Muscle of leg (tissue), 11 donors: Measurements from ENCODE around the gene AKT3. TPM values are rescaled to one million over a fixed set of nuclear protein-coding genes. Genes with fewer than 3 reads are reported as not detected.

Experiments used
- DNase-seq: peaks from one replicate; pipeline ENCODE4 v3.0.0; 2013
- H3K27ac ChIP-seq: one replicate; pipeline ENCODE4 v1.5.1; 2013; ENCODE audit warnings: mild to moderate bottlenecking, low read length, control low read depth
- H3K27me3 ChIP-seq: one replicate; pipeline ENCODE4 v1.6.1; 2013; ENCODE audit warnings: low read length; ENCODE audit not compliant: control insufficient read depth, insufficient read depth
- H3K36me3 ChIP-seq: one replicate; pipeline ENCODE4 v1.6.1; 2013; ENCODE audit warnings: low read length; ENCODE audit not compliant: control insufficient read depth, insufficient read depth
- H3K4me1 ChIP-seq: one replicate; pipeline ENCODE4 v1.6.1; 2013; ENCODE audit warnings: low read length; ENCODE audit not compliant: control insufficient read depth, insufficient read depth
- H3K4me3 ChIP-seq: one replicate; pipeline ENCODE4 v1.5.1; 2013; ENCODE audit warnings: low read length, control low read depth
- H3K9me3 ChIP-seq: replicated peaks from 2 replicates; pipeline ENCODE4 v1.6.1; 2013; ENCODE audit warnings: low read depth, low read length; ENCODE audit not compliant: control insufficient read depth
- WGBS: methylation state at CpG from one replicate; pipeline ENCODE4 v1.1.5; 2013; ENCODE audit warnings: missing lambda C conversion rate; ENCODE audit not compliant: insufficient coverage; 5-methylcytosine and 5-hydroxymethylcytosine counted together
- polyA plus RNA-seq, 8 donors: library from polyadenylated mRNA; unstranded; fragments of 120-200 nt; gene quantifications; one replicate each; pipeline versions ENCODE4 v1.2.1 to v1.2.3, GENCODE V29; 2013; ENCODE audit warnings: inconsistent platforms in 1 of 8, low replicate concordance in 1 of 8; ENCODE audit not compliant: insufficient read length in 8 of 8, insufficient read depth in 1 of 8
- total RNA-seq: library from RNA; stranded (reverse); fragments of 120-200 nt; gene quantifications from one replicate; pipeline ENCODE4 v1.2.4, GENCODE V29; 2013

AKT3 gene
- total and polyA plus RNA-seq, 9 donors: 14.3 to 25.0 (median 19.6) TPM

DNA sequence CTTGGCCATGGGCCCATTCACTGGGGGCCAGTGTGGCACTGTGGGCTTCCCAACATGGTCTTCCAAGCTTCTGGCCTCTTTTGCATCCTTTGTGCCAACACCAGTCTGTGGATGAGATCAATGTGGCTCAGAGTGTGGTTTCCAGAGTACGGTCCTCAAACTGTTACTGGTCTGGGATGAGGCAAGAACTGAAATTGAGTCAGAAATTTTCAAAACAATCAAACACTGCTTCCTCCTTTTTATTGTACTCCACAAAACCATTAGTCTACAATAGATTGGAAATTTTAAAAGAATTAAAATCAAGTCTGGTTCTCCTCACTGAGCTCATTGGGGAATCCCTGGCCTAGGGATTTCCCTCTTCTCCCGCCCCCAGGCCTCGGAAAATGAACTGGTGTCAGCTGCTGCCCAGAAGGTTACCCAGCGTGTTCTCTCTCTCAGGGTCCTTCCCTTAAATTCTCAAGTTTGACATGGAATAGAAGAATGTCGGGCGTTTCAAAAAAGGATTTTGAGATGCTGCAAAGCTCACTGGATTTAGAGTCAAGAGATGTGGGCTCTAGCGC lies 372.2 kb downstream of the AKT3 start:
- H3K9me3 ChIP-seq: no peaks in the 10 kb centered on the region
- DNase-seq: no peak
- H3K36me3 ChIP-seq: no peaks in the 10 kb centered on the region
- 93% methylated on average over 3 of the region's 7 CpGs for WGBS
- H3K4me3 ChIP-seq: no peak overlapping the region
- H3K27me3 ChIP-seq: peaks cover 2% of the 10 kb centered on the region
- H3K27ac ChIP-seq: no peak overlapping the region
- H3K4me1 ChIP-seq: peaks cover 17% of the 10 kb centered on the region

DNA sequence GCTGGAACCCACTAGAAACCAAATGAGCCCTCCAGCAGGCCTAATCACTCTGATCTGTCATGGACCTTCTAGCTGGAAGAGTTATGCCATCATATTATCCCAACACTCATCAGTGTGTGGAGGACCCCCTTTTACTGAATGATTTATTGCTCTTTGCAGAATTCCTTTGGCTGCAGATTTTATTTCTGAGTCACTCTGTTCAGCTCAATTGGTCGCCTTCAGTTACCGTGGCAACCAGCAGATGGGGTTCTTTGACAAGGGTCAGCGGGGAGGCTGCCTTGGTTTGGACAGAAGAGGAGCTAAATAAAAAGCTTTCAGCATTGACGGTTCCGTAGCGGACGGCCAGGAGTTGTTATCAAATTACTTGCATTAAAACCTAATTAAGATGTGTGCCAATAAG lies 374.1 kb downstream of the AKT3 start:
- DNase-seq: no peak
- WGBS: 61% methylated on average over 7 of the region's 7 CpGs
- no peaks in the 10 kb centered on the region for H3K27me3 ChIP-seq
- H3K27ac ChIP-seq: no peak overlapping the region
- no peaks in the 10 kb centered on the region for H3K9me3 ChIP-seq
- no peaks in the 10 kb centered on the region for H3K36me3 ChIP-seq
- no peak overlapping the region for H3K4me3 ChIP-seq
- peaks cover 7% of the 10 kb centered on the region for H3K4me1 ChIP-seq

DNA sequence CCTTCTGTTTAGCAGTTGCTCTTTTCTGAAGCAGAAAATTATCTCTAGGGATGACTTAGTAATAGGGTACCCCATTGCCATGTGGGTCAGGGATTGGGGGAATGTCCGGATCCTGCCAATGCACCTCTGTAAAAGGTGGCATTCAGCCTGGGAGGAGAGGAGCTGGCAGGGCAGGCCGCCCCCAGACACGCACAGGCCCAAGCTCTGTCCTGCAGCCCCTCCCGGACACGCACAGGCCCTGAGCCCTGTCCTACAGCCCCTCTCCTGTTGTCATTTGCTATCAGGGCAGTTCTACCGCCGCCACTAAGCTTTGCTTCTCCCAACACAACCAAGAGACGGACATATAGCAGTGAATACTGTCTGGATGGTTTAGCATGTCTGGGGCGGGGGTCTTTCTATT lies 375.1 kb downstream of the AKT3 start:
- H3K4me1 ChIP-seq: peaks cover 7% of the 10 kb centered on the region
- no peaks in the 10 kb centered on the region for H3K27me3 ChIP-seq
- no peak for DNase-seq
- H3K4me3 ChIP-seq: no peak overlapping the region
- WGBS: 92% methylated on average over 5 of the region's 9 CpGs
- no peak overlapping the region for H3K27ac ChIP-seq
- peaks cover 2% of the 10 kb centered on the region for H3K36me3 ChIP-seq
- H3K9me3 ChIP-seq: no peaks in the 10 kb centered on the region

DNA sequence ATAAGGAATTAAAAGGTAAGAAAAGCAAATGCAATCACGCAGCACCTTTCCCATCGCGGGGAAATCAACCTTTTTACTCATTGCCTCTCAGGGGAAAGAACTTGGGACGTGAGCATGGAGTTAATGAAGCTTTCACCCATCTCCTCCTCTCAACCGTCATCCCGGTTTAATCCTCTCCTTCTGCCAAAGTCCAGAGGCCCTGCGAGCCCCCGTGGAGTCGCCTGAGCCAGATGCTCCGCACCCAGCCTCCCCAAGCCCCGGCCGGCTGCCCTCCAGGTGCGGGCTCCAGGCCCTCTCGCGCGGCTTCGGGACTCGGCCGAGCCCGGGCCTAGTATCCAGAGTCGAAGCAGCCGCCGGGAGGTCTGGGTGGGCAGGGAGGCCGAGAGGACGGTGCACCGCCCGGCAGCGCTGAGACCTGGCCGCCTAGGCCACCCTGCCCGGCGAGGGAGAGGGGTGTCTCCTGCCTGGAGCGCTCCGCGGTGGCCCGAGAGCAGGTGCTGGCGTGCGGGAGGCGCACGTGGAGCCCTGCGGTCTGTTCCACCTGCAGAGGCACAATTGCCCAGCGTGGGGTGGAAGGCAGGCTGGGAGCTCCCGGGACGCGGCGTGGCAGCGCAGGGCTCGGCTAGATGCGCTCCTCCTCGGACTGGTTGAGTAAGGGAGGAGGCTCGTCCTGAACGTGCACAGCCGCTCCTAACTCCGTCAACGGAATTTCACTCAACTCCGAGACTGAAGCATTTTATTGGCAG lies 375.7 kb downstream of the AKT3 start:
- Histone ChIP-seq H3K9me3 (no peaks in the 10 kb centered on the region), H3K4me1 (peaks cover 7% of the 10 kb centered on the region), H3K4me3 (peak overlapping the region; percentile 1), H3K27ac (no peak overlapping the region), H3K27me3 (no peaks in the 10 kb centered on the region), H3K36me3 (peaks cover 2% of the 10 kb centered on the region)
- no peak for DNase-seq
- 54% methylated on average over 45 of the region's 55 CpGs for WGBS

DNA sequence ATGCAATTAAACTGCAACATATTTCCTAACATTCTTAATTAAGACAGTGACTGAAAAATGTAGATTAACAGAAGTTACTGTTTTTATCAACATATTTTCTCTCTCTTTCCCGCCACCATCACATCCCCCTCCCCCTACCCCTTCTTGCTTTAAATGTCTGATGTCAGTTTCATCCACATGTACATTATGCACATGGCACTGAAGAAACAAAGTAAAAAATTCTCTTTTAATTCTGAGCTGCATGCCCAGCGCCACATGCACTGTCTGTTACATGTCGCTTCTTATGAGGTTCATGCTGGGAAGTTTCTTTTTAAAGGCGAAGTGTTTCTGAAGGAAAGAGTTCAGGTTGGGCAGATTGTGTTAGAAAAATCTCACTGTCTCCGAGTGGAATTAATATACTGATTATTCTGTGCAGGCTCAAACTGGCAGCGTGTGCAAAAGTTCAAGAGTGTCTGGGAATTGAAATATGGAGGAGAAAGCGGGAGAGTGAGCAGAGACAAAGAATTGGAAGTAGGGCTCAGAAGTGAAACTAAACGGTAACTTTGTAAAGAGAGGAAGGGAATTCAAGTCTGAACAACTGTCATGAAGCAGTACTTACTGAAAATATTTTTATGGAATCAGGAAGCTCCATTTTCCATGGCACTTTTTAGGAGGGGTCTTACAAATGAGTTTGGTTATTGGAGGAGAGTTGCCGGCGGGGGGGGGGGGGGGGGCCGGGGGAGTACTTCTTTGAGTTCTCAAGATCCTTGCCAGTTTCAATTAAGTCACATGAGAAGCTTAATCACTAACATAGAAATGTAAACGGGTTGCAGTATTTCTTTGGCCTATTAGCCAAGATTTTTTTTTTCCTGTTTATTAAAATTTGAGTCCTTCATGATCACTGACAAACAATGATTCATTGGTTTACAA lies 376.6 kb downstream of the AKT3 start:
- peak overlapping the region; percentile 83 for H3K27ac ChIP-seq

DNA sequence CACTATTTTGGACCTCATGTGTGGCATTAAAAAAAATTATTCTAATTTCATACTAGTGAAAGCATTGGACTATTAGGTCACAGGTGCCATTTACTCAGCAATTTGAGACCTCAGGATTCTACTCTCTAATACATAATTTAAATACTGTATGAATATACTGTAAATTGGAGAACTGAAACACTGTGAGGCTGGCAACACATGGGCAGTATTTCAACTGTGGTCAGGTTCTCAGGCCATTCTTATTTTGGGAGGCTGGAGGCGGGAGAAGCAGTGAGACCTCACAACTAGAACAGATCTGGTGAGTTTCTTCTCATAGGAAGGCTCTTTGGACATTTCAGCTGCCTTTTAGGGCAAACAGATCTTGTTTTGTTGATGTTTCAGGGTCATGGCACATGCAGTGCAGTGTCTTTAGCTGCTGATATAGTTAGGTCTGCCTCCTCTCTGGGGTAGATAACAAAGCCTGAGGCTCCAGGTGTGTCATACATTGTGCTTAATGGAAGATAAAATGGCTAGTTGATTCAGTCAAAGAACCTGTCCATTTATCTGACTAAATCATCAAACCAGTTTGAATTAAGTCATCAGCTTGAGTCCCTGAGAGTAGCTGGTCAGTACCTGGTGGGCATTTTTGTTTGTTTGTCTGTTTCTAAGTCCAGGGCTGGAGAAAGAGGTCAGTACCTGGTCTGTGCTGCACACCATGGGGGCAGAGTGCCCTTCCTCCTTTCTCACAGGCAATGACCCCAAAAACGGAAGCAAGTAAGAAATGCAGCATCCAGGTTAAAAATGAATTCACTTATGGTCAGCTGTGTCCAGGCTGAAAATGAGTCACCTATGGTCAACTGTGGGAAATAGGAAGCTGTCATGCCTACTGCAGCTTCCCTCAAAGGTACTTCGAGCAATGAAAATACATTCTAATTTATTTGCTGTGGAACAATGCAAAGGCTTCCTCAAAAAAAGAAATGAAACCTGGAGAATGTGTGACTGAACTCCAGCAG lies 378.0 kb downstream of the AKT3 start:
- Histone ChIP-seq H3K4me3 (no peak overlapping the region), H3K27me3 (no peaks in the 10 kb centered on the region), H3K27ac (no peak overlapping the region), H3K36me3 (peaks cover 2% of the 10 kb centered on the region), H3K9me3 (no peaks in the 10 kb centered on the region), H3K4me1 (peaks cover 7% of the 10 kb centered on the region)
- 100% methylated on average over 1 of the region's 3 CpGs for WGBS
- DNase-seq: peak; percentile 53

More for the DNA sequence above, 376.6 kb downstream of the AKT3 start:
- Histone ChIP-seq H3K36me3 (peaks cover 2% of the 10 kb centered on the region), H3K4me3 (peak overlapping the region; percentile 30), H3K4me1 (peaks cover 7% of the 10 kb centered on the region), H3K27me3 (no peaks in the 10 kb centered on the region), H3K9me3 (no peaks in the 10 kb centered on the region)
- WGBS: 28% methylated on average over 7 of the region's 12 CpGs
- DNase-seq: peak; percentile 69

DNA sequence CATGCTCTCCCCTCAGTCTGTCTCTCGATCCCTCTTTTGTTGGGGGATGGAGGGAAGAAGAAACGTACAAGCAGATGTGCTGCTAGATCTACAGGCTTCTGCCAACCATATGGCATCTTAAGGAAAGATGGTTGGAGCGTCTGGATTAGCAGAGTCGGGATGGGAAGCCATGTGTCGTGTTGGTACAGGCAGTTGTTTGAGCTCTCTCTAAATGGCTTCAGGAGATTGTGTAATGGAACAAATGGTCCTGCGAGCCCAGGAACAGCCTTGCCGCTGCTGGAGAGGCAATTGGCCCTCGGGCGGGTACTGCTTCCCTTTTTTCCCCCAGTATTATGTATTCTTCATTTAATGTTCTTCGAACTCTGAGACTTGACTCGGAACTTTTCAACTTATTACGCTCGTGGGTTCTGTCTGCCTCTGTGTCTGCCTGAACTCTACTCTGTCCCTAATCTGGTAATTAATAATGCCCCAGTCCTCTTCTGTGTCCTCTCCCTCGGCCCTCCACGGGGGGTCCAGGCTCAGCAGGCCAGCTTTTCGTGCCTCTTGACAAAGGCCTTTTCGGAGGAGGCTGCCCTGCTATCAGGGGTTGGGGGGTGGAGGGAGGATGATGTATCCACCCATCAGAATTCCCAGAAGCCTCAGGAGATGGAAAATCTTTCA lies 378.9 kb downstream of the AKT3 start:
- H3K36me3 ChIP-seq: peaks cover 2% of the 10 kb centered on the region
- peaks cover 7% of the 10 kb centered on the region for H3K4me1 ChIP-seq
- H3K27me3 ChIP-seq: no peaks in the 10 kb centered on the region
- no peak overlapping the region for H3K4me3 ChIP-seq
- H3K9me3 ChIP-seq: no peaks in the 10 kb centered on the region
- peak; percentile 57 for DNase-seq
- WGBS: 80% methylated on average over 8 of the region's 17 CpGs
- no peak overlapping the region for H3K27ac ChIP-seq

DNA sequence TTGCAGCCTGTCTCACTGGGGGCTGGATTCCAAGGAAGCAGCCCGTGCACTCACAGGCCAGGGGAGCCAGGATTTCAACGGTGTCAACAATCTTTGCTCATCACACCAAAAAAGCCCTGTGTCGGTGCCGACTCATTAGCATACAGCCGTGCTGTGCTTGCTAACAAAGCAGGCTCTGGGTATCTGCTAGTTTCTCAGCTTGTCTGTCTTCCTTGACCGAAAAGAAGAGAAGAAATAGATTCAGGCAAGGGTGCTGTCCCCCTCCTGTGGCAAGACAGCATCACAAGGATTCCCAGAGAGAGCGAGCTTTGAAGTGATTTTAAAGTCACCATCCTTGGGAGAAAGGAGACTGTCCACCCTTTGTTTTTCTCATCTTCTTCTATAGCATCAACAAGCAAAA lies 379.5 kb downstream of the AKT3 start:
- peaks cover 7% of the 10 kb centered on the region for H3K4me1 ChIP-seq
- H3K27ac ChIP-seq: no peak overlapping the region
- no peak for DNase-seq
- peaks cover 2% of the 10 kb centered on the region for H3K36me3 ChIP-seq
- H3K4me3 ChIP-seq: no peak overlapping the region
- WGBS: 65% methylated on average over 6 of the region's 7 CpGs
- no peaks in the 10 kb centered on the region for H3K9me3 ChIP-seq
- H3K27me3 ChIP-seq: no peaks in the 10 kb centered on the region

DNA sequence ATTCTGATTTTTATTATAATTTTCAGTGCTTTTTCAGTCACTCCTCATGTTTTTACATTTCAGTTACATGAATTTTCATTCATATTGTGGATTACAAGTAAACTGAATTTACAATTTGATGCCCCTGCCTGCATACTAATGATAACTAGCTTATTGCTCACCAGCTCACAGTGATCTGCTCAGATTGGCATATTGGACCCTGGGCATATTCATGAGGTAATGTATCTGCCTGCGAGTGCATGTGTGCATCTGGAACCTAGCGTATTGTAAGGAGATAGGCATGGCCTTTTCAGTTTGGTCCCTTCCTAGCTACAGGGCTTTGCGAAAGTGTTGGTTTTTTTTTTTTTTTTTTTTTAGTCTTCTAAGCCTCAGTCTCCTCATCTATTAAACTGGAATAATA lies 380.5 kb downstream of the AKT3 start:
- no peaks in the 10 kb centered on the region for H3K27me3 ChIP-seq
- H3K27ac ChIP-seq: no peak overlapping the region
- peaks cover 2% of the 10 kb centered on the region for H3K36me3 ChIP-seq
- H3K4me1 ChIP-seq: peaks cover 7% of the 10 kb centered on the region
- no peak for DNase-seq
- no CpG with 5 or more reads among the region's 3 CpGs for WGBS
- no peaks in the 10 kb centered on the region for H3K9me3 ChIP-seq
- H3K4me3 ChIP-seq: no peak overlapping the region
